Transverse colon (tissue), 4 donors: Measurements from ENCODE around the gene SORL1. TPM values are rescaled to one million over a fixed set of nuclear protein-coding genes. Genes with fewer than 3 reads are reported as not detected.

Source experiments
- DNase-seq: peaks from one replicate; pipeline ENCODE4 v3.0.0-alpha.2; 2019
- H3K27ac ChIP-seq, 4 donors: fragments of 200-600 bp; sonication (generic); 2 replicates each; pipeline ENCODE4 v1.5.1; 2016 to 2018; ENCODE audit warnings: inconsistent platforms in 4 of 4
- H3K27me3 ChIP-seq: fragments of 200-600 bp; sonication (generic); 2 replicates; pipeline ENCODE4 v1.5.1; 2017; ENCODE audit warnings: inconsistent platforms
- H3K36me3 ChIP-seq, 4 donors: fragments of 200-600 bp; sonication (generic); 2 replicates each; pipeline ENCODE4 v1.5.1; 2017 to 2019; ENCODE audit warnings: inconsistent platforms in 4 of 4
- H3K4me1 ChIP-seq, 4 donors: fragments of 200-600 bp; sonication (generic); 2 replicates each; pipeline ENCODE4 v1.5.1; 2017 to 2020; ENCODE audit warnings: inconsistent platforms in 4 of 4
- H3K4me3 ChIP-seq, 4 donors: fragments of 200-600 bp; sonication (generic); 1 replicate in 1 of 4; 2 replicates in 3 of 4; pipeline versions ENCODE4 v1.5.1 to v1.6.1; 2017 to 2019; ENCODE audit warnings: inconsistent platforms in 4 of 4
- H3K9me3 ChIP-seq, 2 donors: fragments of 200-600 bp; sonication (generic); 2 replicates each; pipeline ENCODE4 v1.5.1; 2017 to 2019; ENCODE audit warnings: inconsistent platforms in 2 of 2
- CTCF ChIP-seq, 5 experiments: fragments of 200-600 bp in 3 of 5; fragments of 450-650 bp in 2 of 5; sonication (generic) in 3 of 5; IDR thresholded peaks; 1 replicate in 2 of 5; 2 replicates in 3 of 5; pipeline ENCODE4 v1.5.1; 2016 to 2017; ENCODE audit warnings: antibody characterized with exemption in 5 of 5, inconsistent platforms in 3 of 5, mild to moderate bottlenecking in 2 of 5, moderate library complexity in 1 of 5
- EP300 ChIP-seq: sonication (generic); formaldehyde crosslinking; IDR thresholded peaks from one replicate; pipeline ENCODE4 v1.6.1; 2017; ENCODE audit warnings: antibody characterized with exemption, low read depth
- POLR2A ChIP-seq: fragments of 450-650 bp; IDR thresholded peaks from one replicate; pipeline ENCODE4 v1.6.1; 2016; ENCODE audit warnings: antibody characterized with exemption, mild to moderate bottlenecking, moderate library complexity
- POLR2AphosphoS5 ChIP-seq, 3 donors: sonication (generic); formaldehyde crosslinking; IDR thresholded peaks; one replicate each; pipeline ENCODE4 v1.6.1; 2016; ENCODE audit warnings: antibody characterized with exemption in 3 of 3
- WGBS, 2 donors: methylation state at CpG; one replicate each; pipeline ENCODE4 v1.1.5; 2018; ENCODE audit warnings: low coverage in 1 of 2; 5-methylcytosine and 5-hydroxymethylcytosine counted together
- in situ Hi-C, 4 donors: fragments of 200-750 bp; cut with MboI; loops; one replicate each; pipeline versions ENCODE4 v1.15.0 to v1.15.1; 2017; ENCODE audit warnings: low sequenced_read_pairs in 3 of 4, low pct_ligation_motif_present in 1 of 4, low pct_unique_long_range_greater_than_20kb in 1 of 4
- intact Hi-C: fragments of 100-400 bp; cut with DNase I; formaldehyde crosslinking; loops from one replicate; pipeline ENCODE4 v1.15.1; 2023; ENCODE audit warnings: low total_unique reads
- total RNA-seq, 4 donors: library from RNA; depleted of rRNA; stranded (reverse); fragments of >200 nt; gene quantifications; one replicate each; pipeline ENCODE4 v1.1.0, GENCODE V29; 2016

Gene SORL1
- total RNA-seq, 4 donors from 2014 or later = 81.6 to 338 (median 129) TPM

DNA sequence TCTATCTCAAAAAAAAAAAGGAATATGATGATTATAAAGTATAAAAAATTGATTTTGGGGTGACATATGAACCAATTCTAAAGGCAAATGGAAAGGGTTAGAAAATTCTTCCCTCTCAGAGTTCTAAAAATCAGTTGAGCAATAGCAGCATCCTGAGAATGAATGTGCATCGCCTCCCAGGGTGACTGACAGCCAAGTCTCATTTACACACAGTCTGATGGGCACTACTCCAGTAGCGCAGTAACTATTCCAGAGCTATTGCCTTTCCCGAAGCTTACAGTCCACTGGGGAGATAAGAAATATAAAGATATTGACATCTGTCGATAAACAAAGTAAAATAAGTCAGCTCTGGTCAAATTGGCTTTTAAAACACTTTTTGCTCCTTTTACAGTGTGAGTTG, 32.3 kb upstream of the SORL1 start:
- H3K36me3 ChIP-seq = no peaks in the 10 kb centered on the region
- WGBS, 2 donors = 61 to 65% methylated on average over 4 of the region's 4 CpGs
- DNase-seq = no peak
- peaks cover 13 to 42% (median 22%) of the 10 kb centered on the region in 4 donors for H3K4me1 ChIP-seq
- TF ChIP-seq CTCF (IDR thresholded peaks at IDR 0.05) (no peak), EP300 (no peak), POLR2AphosphoS5 (IDR thresholded peaks at IDR 0.05) (no peak), POLR2A (no peak)
- no peak overlapping the region for H3K4me3 ChIP-seq
- in situ Hi-C loops (no loop called here), intact Hi-C loops (no loop called here)
- H3K27ac ChIP-seq = no peak overlapping the region
- H3K9me3 ChIP-seq = no peaks in the 10 kb centered on the region
- H3K27me3 ChIP-seq = no peaks in the 10 kb centered on the region

- TF ChIP-seq CTCF (IDR thresholded peaks at IDR 0.05) (no peak), POLR2AphosphoS5 (IDR thresholded peaks at IDR 0.05) (no peak), EP300 (no peak), POLR2A (no peak)
- 79 to 81% methylated on average over 2 of the region's 2 CpGs for WGBS, 2 donors
- Histone ChIP-seq H3K9me3 (no peaks in the 10 kb centered on the region), H3K27ac (no peak overlapping the region), H3K4me3 (no peak overlapping the region), H3K4me1 (peaks cover 13 to 37% (median 21%) of the 10 kb centered on the region in 4 donors), H3K27me3 (no peaks in the 10 kb centered on the region), H3K36me3 (no peaks in the 10 kb centered on the region)
- in situ Hi-C loops = no loop called here
- DNase-seq = no peak
- intact Hi-C loops = no loop called here
Observed at GRCh38 chr11:121420398-121420797, 31.7 kb upstream of the SORL1 start.

- no peak for TF ChIP-seq CTCF (IDR thresholded peaks at IDR 0.05)
- TF ChIP-seq EP300 = no peak
- TF ChIP-seq POLR2A = no peak
- TF ChIP-seq POLR2AphosphoS5 (IDR thresholded peaks at IDR 0.05) = no peak
- in situ Hi-C loops = no loop called here
Observed at GRCh38 chr11:121421149-121421901, 30.8 kb upstream of the SORL1 start.

DNA sequence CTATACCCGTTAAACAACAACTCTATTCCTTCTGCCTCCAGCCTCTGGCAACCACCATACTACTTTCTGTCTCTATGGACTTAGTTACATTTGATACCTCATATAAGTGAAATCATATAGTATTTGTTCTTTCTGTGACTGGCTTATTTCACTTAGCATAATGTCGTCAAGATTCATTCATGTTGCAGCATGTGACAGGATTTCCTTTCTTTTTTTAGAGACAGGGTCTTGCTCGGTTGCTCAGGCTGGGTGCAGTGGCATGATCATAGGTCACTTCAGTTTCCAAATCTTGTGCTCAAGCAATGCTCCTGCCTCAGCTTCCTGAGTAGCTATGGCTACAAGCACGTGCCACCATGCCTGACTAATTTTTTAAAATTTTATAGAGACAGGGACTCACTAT, 29.4 kb upstream of the SORL1 start:
- WGBS, 2 donors = 57 to 61% methylated on average over 2 to 4 of the region's 4 CpGs
- in situ Hi-C loops (no loop called here), intact Hi-C loops (no loop called here)
- H3K4me3 ChIP-seq = no peak overlapping the region
- H3K9me3 ChIP-seq = no peaks in the 10 kb centered on the region
- H3K4me1 ChIP-seq = peaks cover under 1 to 17% (median 6%) of the 10 kb centered on the region in 4 donors
- H3K27ac ChIP-seq = no peak overlapping the region
- no peaks in the 10 kb centered on the region for H3K36me3 ChIP-seq
- H3K27me3 ChIP-seq = no peaks in the 10 kb centered on the region
- no peak for DNase-seq
- no peak for TF ChIP-seq POLR2A
- no peak for TF ChIP-seq CTCF (IDR thresholded peaks at IDR 0.05)
- no peak for TF ChIP-seq POLR2AphosphoS5 (IDR thresholded peaks at IDR 0.05)
- TF ChIP-seq EP300 = no peak

More at GRCh38 chr11:121421149-121421901, 30.8 kb upstream of the SORL1 start:
- WGBS, 2 donors = 74 to 83% methylated on average over 4 of the region's 4 CpGs
- H3K27me3 ChIP-seq = no peaks in the 10 kb centered on the region
- intact Hi-C loops = no loop called here
- no peaks in the 10 kb centered on the region for H3K36me3 ChIP-seq
- no peak overlapping the region for H3K4me3 ChIP-seq
- no peak for DNase-seq
- no peaks in the 10 kb centered on the region for H3K9me3 ChIP-seq
- no peak overlapping the region for H3K27ac ChIP-seq
- H3K4me1 ChIP-seq = peaks cover 13 to 27% (median 15%) of the 10 kb centered on the region in 4 donors
